Upper lobe of left lung (tissue), 6 donors: ENCODE results near the gene PEX14. TPM values are rescaled to one million over a fixed set of nuclear protein-coding genes. Genes with fewer than 3 reads are reported as not detected.

Experiments used
- ATAC-seq, 2 donors: fragments of 200-7000 bp; cut with Tn5 transposase; one replicate each; pipeline ENCODE4 v1.9.1; 2022; ENCODE audit warnings: mild to moderate bottlenecking in 2 of 2, moderate library complexity in 2 of 2; ENCODE audit not compliant: low FRiP score in 2 of 2
- DNase-seq, 2 donors: peaks; one replicate each; pipeline ENCODE4 v3.0.0-alpha.2; 2019 to 2020
- H3K27ac ChIP-seq, 4 donors: fragments of 200-600 bp; sonication (generic); one replicate each; pipeline ENCODE4 v1.5.1; 2016 to 2019
- H3K27me3 ChIP-seq, 4 donors: fragments of 200-600 bp; sonication (generic); one replicate each; pipeline ENCODE4 v1.5.1; 2017 to 2019
- H3K36me3 ChIP-seq, 4 donors: fragments of 200-600 bp; sonication (generic); one replicate each; pipeline ENCODE4 v1.5.1; 2016 to 2019
- H3K4me1 ChIP-seq, 4 donors: fragments of 200-600 bp; sonication (generic); one replicate each; pipeline ENCODE4 v1.5.1; 2018 to 2019
- H3K4me3 ChIP-seq, 4 donors: fragments of 200-600 bp; sonication (generic); one replicate each; pipeline ENCODE4 v1.5.1; 2017 to 2019; ENCODE audit warnings: mild to moderate bottlenecking in 2 of 4, moderate library complexity in 1 of 4
- H3K9me3 ChIP-seq, 4 donors: fragments of 200-600 bp; sonication (generic); one replicate each; pipeline ENCODE4 v1.5.1; 2018 to 2019
- EP300 ChIP-seq, 4 donors: sonication (generic); formaldehyde crosslinking; IDR thresholded peaks; one replicate each; pipeline ENCODE4 v1.5.1; 2017; ENCODE audit warnings: antibody characterized with exemption in 4 of 4, control low read depth in 2 of 4
- POLR2A ChIP-seq, 4 donors: fragments of 450-650 bp; IDR thresholded peaks; one replicate each; pipeline ENCODE4 v1.5.1; 2016 to 2017; ENCODE audit warnings: antibody characterized with exemption in 4 of 4, mild to moderate bottlenecking in 2 of 4
- POLR2AphosphoS5 ChIP-seq, 2 donors: sonication (generic); formaldehyde crosslinking; IDR thresholded peaks; one replicate each; pipeline ENCODE4 v1.5.1; 2017; ENCODE audit warnings: antibody characterized with exemption in 2 of 2
- WGBS, 2 donors: methylation state at CpG; one replicate each; pipeline ENCODE4 v1.1.5; 2017 to 2018; 5-methylcytosine and 5-hydroxymethylcytosine counted together
- total RNA-seq, 6 donors: library from RNA; depleted of rRNA in 4 of 6; stranded (reverse); fragments of >200 nt in 4 of 6; gene quantifications; one replicate each; pipeline versions ENCODE4 v1.1.0 to v1.2.1, GENCODE V29; 2016 to 2021
- TF ChIP-seq, protein P1 (sequence below), 6 experiments: fragments of 450-650 bp in 4 of 6; fragments of 200-600 bp in 2 of 6; sonication (generic) in 2 of 6; IDR thresholded peaks; one replicate each; pipeline ENCODE4 v1.5.1; 2016 to 2019; ENCODE audit warnings: antibody characterized with exemption in 6 of 6
- donor health status: DM: no; HTN: no; CAD: no; lungs with moderate emphysema.
- donor health status: DM: no; HTN: yes; CAD: no; lungs with severe emphysema.

Gene PEX14
- total RNA-seq, 6 donors from 2014 or later, result 21.2 to 43.0 (median 29.9) TPM

- TF ChIP-seq, protein P1, sequence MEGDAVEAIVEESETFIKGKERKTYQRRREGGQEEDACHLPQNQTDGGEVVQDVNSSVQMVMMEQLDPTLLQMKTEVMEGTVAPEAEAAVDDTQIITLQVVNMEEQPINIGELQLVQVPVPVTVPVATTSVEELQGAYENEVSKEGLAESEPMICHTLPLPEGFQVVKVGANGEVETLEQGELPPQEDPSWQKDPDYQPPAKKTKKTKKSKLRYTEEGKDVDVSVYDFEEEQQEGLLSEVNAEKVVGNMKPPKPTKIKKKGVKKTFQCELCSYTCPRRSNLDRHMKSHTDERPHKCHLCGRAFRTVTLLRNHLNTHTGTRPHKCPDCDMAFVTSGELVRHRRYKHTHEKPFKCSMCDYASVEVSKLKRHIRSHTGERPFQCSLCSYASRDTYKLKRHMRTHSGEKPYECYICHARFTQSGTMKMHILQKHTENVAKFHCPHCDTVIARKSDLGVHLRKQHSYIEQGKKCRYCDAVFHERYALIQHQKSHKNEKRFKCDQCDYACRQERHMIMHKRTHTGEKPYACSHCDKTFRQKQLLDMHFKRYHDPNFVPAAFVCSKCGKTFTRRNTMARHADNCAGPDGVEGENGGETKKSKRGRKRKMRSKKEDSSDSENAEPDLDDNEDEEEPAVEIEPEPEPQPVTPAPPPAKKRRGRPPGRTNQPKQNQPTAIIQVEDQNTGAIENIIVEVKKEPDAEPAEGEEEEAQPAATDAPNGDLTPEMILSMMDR (IDR thresholded peaks at IDR 0.05), result no peak
- TF ChIP-seq POLR2AphosphoS5 (IDR thresholded peaks at IDR 0.05) (no peak), POLR2A (IDR thresholded peaks at IDR 0.05) (no peak), EP300 (IDR thresholded peaks at IDR 0.05) (no peak)
- no peaks in the 10 kb centered on the region for H3K9me3 ChIP-seq
- H3K36me3 ChIP-seq, result peaks cover 0 to 12% (median 6%) of the 10 kb centered on the region in 4 donors
- no peak for ATAC-seq
- no peaks in the 10 kb centered on the region for H3K4me1 ChIP-seq
- H3K27ac ChIP-seq, result no peak overlapping the region
- H3K4me3 ChIP-seq, result no peak overlapping the region
- WGBS, 2 donors, result 93 to 98% methylated on average over 11 to 20 of the region's 23 CpGs
- no peak for DNase-seq
- H3K27me3 ChIP-seq, result no peaks in the 10 kb centered on the region
Measured at GRCh38 chr1:10617931-10618885, 143.5 kb downstream of the PEX14 start.

DNA sequence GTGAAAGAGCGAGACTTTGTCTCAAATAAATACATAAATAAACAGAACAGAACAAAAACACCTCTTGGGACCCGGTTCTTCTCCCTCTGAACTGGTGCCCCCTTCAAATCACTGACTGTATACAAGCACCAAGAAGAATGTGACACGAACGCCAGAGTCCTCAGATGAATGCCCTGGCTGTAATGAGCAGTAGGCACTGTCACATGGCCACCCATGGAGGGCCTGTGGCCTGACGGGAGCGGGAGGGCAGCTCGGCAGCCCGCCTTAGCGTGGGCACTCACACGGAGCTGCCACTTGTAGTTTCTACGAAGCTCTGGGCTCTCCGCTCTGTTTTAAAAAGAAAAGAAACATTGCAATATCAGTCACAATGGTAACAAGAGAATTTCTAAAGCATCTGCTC, 146.0 kb downstream of the PEX14 start:
- Histone ChIP-seq H3K4me3 (no peak overlapping the region), H3K27ac (no peak overlapping the region), H3K36me3 (peaks cover 0 to 33% (median 13%) of the 10 kb centered on the region in 4 donors), H3K4me1 (no peaks in the 10 kb centered on the region), H3K9me3 (no peaks in the 10 kb centered on the region), H3K27me3 (no peaks in the 10 kb centered on the region)
- WGBS, 2 donors, result 88 to 93% methylated on average over 12 of the region's 12 CpGs
- ATAC-seq (no peak), DNase-seq (no peak)
- TF ChIP-seq POLR2AphosphoS5 (IDR thresholded peaks at IDR 0.05), result no peak
- TF ChIP-seq, protein P1 (IDR thresholded peaks at IDR 0.05), result no peak
- TF ChIP-seq EP300 (IDR thresholded peaks at IDR 0.05), result no peak
- TF ChIP-seq POLR2A (IDR thresholded peaks at IDR 0.05), result no peak

GRCh38 chr1:10621906-10622305, 147.2 kb downstream of the PEX14 start:
- DNase-seq, result no peak
- H3K27me3 ChIP-seq, result no peaks in the 10 kb centered on the region
- no peak for TF ChIP-seq POLR2AphosphoS5 (IDR thresholded peaks at IDR 0.05)
- no peaks in the 10 kb centered on the region for H3K9me3 ChIP-seq
- no peak overlapping the region for H3K27ac ChIP-seq
- 84 to 90% methylated on average over 6 to 9 of the region's 9 CpGs for WGBS, 2 donors
- H3K36me3 ChIP-seq, result peaks cover 0 to 33% (median 13%) of the 10 kb centered on the region in 4 donors
- no peak overlapping the region for H3K4me3 ChIP-seq
- no peak for ATAC-seq
- H3K4me1 ChIP-seq, result no peaks in the 10 kb centered on the region

GRCh38 chr1:10622910-10623685, 148.3 kb downstream of the PEX14 start:
- Histone ChIP-seq H3K27ac (no peak overlapping the region), H3K4me1 (peaks cover 0 to 3% (median 0%) of the 10 kb centered on the region in 4 donors), H3K36me3 (peaks cover 0 to 33% (median 13%) of the 10 kb centered on the region in 4 donors), H3K9me3 (no peaks in the 10 kb centered on the region), H3K4me3 (no peak overlapping the region), H3K27me3 (no peaks in the 10 kb centered on the region)
- TF ChIP-seq, protein P1 (IDR thresholded peaks at IDR 0.05), result no peak
- no peak for TF ChIP-seq EP300 (IDR thresholded peaks at IDR 0.05)
- no peak for TF ChIP-seq POLR2A (IDR thresholded peaks at IDR 0.05)
- no peak for TF ChIP-seq POLR2AphosphoS5 (IDR thresholded peaks at IDR 0.05)
- DNase-seq (peak in 1 of 2 donors; percentile 10), ATAC-seq (no peak)
- 94 to 95% methylated on average over 24 of the region's 24 CpGs for WGBS, 2 donors

GRCh38 chr1:10623686-10624145, 149.0 kb downstream of the PEX14 start:
- DNase-seq, result no peak
- H3K4me1 ChIP-seq, result peaks cover 0 to 7% (median 1%) of the 10 kb centered on the region in 4 donors
- TF ChIP-seq POLR2A (IDR thresholded peaks at IDR 0.05) (no peak), POLR2AphosphoS5 (IDR thresholded peaks at IDR 0.05) (no peak), EP300 (IDR thresholded peaks at IDR 0.05) (no peak)
- TF ChIP-seq, protein P1 (IDR thresholded peaks at IDR 0.05), result no peak
- H3K36me3 ChIP-seq, result peaks cover 0 to 31% (median 12%) of the 10 kb centered on the region in 4 donors
- ATAC-seq, result no peak
- no peaks in the 10 kb centered on the region for H3K9me3 ChIP-seq
- H3K4me3 ChIP-seq, result no peak overlapping the region
- no peaks in the 10 kb centered on the region for H3K27me3 ChIP-seq
- H3K27ac ChIP-seq, result no peak overlapping the region
- 92 to 94% methylated on average over 12 of the region's 12 CpGs for WGBS, 2 donors
